Vagina (tissue), 2 donors: Measurements from ENCODE around the gene FAM9C. TPM values are rescaled to one million over a fixed set of nuclear protein-coding genes. Genes with fewer than 3 reads are reported as not detected.

Experiments
- DNase-seq, 2 donors: peaks; one replicate each; pipeline ENCODE4 v3.0.0-alpha.2; 2017; ENCODE audit errors: extremely low spot score in 2 of 2
- H3K27ac ChIP-seq: fragments of 200-600 bp; sonication (generic); one replicate; pipeline ENCODE4 v1.5.1; 2019
- H3K27me3 ChIP-seq: fragments of 200-600 bp; sonication (generic); one replicate; pipeline ENCODE4 v1.5.1; 2019
- H3K36me3 ChIP-seq, 2 donors: fragments of 200-600 bp; sonication (generic); one replicate each; pipeline ENCODE4 v1.5.1; 2017 to 2019
- H3K4me1 ChIP-seq: fragments of 200-600 bp; sonication (generic); one replicate; pipeline ENCODE4 v1.5.1; 2019
- H3K4me3 ChIP-seq, 2 donors: fragments of 200-600 bp; sonication (generic); 1 replicate in 1 of 2; 2 replicates in 1 of 2; pipeline ENCODE4 v1.5.1; 2016 to 2019
- H3K9me3 ChIP-seq: fragments of 200-600 bp; sonication (generic); one replicate; pipeline ENCODE4 v1.5.1; 2019
- CTCF ChIP-seq, 3 experiments: fragments of 450-650 bp in 2 of 3; fragments of 200-600 bp in 1 of 3; sonication (generic) in 1 of 3; IDR thresholded peaks; one replicate each; pipeline ENCODE4 v1.5.1; 2017 to 2019; ENCODE audit warnings: antibody characterized with exemption in 3 of 3, mild to moderate bottlenecking in 2 of 3, moderate library complexity in 2 of 3
- POLR2A ChIP-seq, 2 donors: fragments of 450-650 bp; IDR thresholded peaks; one replicate each; pipeline ENCODE4 v1.6.1; 2017; ENCODE audit warnings: antibody characterized with exemption in 2 of 2, mild to moderate bottlenecking in 2 of 2, moderate library complexity in 2 of 2
- POLR2AphosphoS5 ChIP-seq, 2 donors: sonication (generic); formaldehyde crosslinking; IDR thresholded peaks; one replicate each; pipeline ENCODE4 v1.9.0; 2017; ENCODE audit warnings: antibody characterized with exemption in 2 of 2, mild to moderate bottlenecking in 2 of 2, low read depth in 1 of 2; ENCODE audit not compliant: insufficient read depth in 1 of 2
- intact Hi-C: fragments of 100-400 bp; cut with DNase I; formaldehyde crosslinking; loops from one replicate; pipeline ENCODE4 v1.15.1; 2023
- total RNA-seq: library from RNA; depleted of rRNA; stranded (reverse); fragments of >200 nt; gene quantifications from one replicate; pipeline ENCODE4 v1.2.3, GENCODE V29; 2016

Gene FAM9C
- total RNA-seq, 1 donor from 2014 or later, result not detected

GRCh38 chrX:13007519-13008188 lies 36.8 kb downstream of the FAM9C start:
- H3K4me1 ChIP-seq, result no peaks in the 10 kb centered on the region
- H3K4me3 ChIP-seq, result no peak overlapping the region
- no peaks in the 10 kb centered on the region for H3K9me3 ChIP-seq
- H3K36me3 ChIP-seq, result no peaks in the 10 kb centered on the region
- no peak for DNase-seq
- H3K27ac ChIP-seq, result no peak overlapping the region
- TF ChIP-seq CTCF (IDR thresholded peaks at IDR 0.05) (no peak), POLR2A (IDR thresholded peaks at IDR 0.05) (no peak), POLR2AphosphoS5 (IDR thresholded peaks at IDR 0.05; ENCODE audit: insufficient read depth in 1 of 2, low read depth in 1 of 2) (peak in 1 of 2 donors; percentile 17)
- H3K27me3 ChIP-seq, result no peaks in the 10 kb centered on the region
- intact Hi-C loops, result no loop called here

- Histone ChIP-seq H3K27ac (no peak overlapping the region), H3K27me3 (no peaks in the 10 kb centered on the region), H3K4me1 (no peaks in the 10 kb centered on the region), H3K36me3 (no peaks in the 10 kb centered on the region), H3K4me3 (no peak overlapping the region), H3K9me3 (no peaks in the 10 kb centered on the region)
- no peak for TF ChIP-seq POLR2AphosphoS5 (IDR thresholded peaks at IDR 0.05; ENCODE audit: insufficient read depth in 1 of 2, low read depth in 1 of 2)
- TF ChIP-seq CTCF (IDR thresholded peaks at IDR 0.05), result no peak
- TF ChIP-seq POLR2A (IDR thresholded peaks at IDR 0.05), result no peak
- intact Hi-C loops, result no loop called here
- no peak for DNase-seq
Observed at GRCh38 chrX:13005661-13006473, 38.6 kb downstream of the FAM9C start.

GRCh38 chrX:13001961-13002671 lies 42.3 kb downstream of the FAM9C start:
- no peaks in the 10 kb centered on the region for H3K36me3 ChIP-seq
- H3K27ac ChIP-seq, result no peak overlapping the region
- no peaks in the 10 kb centered on the region for H3K9me3 ChIP-seq
- intact Hi-C loops, result no loop called here
- H3K27me3 ChIP-seq, result no peaks in the 10 kb centered on the region
- no peak for DNase-seq
- H3K4me1 ChIP-seq, result peaks cover 10% of the 10 kb centered on the region
- TF ChIP-seq POLR2A (IDR thresholded peaks at IDR 0.05) (no peak), CTCF (IDR thresholded peaks at IDR 0.05) (no peak), POLR2AphosphoS5 (IDR thresholded peaks at IDR 0.05; ENCODE audit: insufficient read depth in 1 of 2, low read depth in 1 of 2) (no peak)
- H3K4me3 ChIP-seq, result no peak overlapping the region

- Histone ChIP-seq H3K27me3 (no peaks in the 10 kb centered on the region), H3K4me1 (peaks cover 10% of the 10 kb centered on the region), H3K27ac (no peak overlapping the region), H3K9me3 (no peaks in the 10 kb centered on the region), H3K4me3 (no peak overlapping the region), H3K36me3 (no peaks in the 10 kb centered on the region)
- TF ChIP-seq CTCF (IDR thresholded peaks at IDR 0.05), result no peak
- TF ChIP-seq POLR2A (IDR thresholded peaks at IDR 0.05), result no peak
- no peak for TF ChIP-seq POLR2AphosphoS5 (IDR thresholded peaks at IDR 0.05; ENCODE audit: insufficient read depth in 1 of 2, low read depth in 1 of 2)
- no peak for DNase-seq
- intact Hi-C loops, result no loop called here
Observed at GRCh38 chrX:13001097-13001496, 43.3 kb downstream of the FAM9C start.
